Liver (tissue), 9 donors: ENCODE results near the gene FGF14. TPM values are rescaled to one million over a fixed set of nuclear protein-coding genes. Genes with fewer than 3 reads are reported as not detected.

Experiments used
- DNase-seq: peaks from one replicate; pipeline ENCODE4 v3.0.0-alpha.2; 2017; ENCODE audit warnings: low spot score
- H3K27ac ChIP-seq, 2 donors: one replicate each; pipeline ENCODE4 v1.7.0; 2013; ENCODE audit warnings: inconsistent platforms in 2 of 2, low read length in 2 of 2, control low read depth in 1 of 2, low read depth in 1 of 2, mild to moderate bottlenecking in 1 of 2
- H3K27me3 ChIP-seq, 4 donors: one replicate each; pipeline versions ENCODE4 v1.6.1 to v1.7.0; 2013; ENCODE audit warnings: low read length in 3 of 4, inconsistent platforms in 1 of 4, mild to moderate bottlenecking in 1 of 4, moderate library complexity in 1 of 4; ENCODE audit not compliant: control insufficient read depth in 4 of 4, insufficient read depth in 4 of 4
- H3K36me3 ChIP-seq, 4 donors: one replicate each; pipeline versions ENCODE4 v1.6.1 to v1.7.0; 2013; ENCODE audit warnings: low read length in 3 of 4, mild to moderate bottlenecking in 3 of 4, low read depth in 1 of 4, moderate library complexity in 1 of 4; ENCODE audit not compliant: control insufficient read depth in 4 of 4, insufficient read depth in 3 of 4
- H3K4me1 ChIP-seq, 4 donors: one replicate each; pipeline versions ENCODE4 v1.6.1 to v1.7.0; 2013; ENCODE audit warnings: low read length in 3 of 4, mild to moderate bottlenecking in 3 of 4, moderate library complexity in 1 of 4; ENCODE audit not compliant: control insufficient read depth in 4 of 4, insufficient read depth in 4 of 4
- H3K4me3 ChIP-seq, 3 donors: one replicate each; pipeline versions ENCODE4 v1.6.1 to v1.7.0; 2013; ENCODE audit warnings: low read length in 3 of 3, control low read depth in 1 of 3, low read depth in 1 of 3, mild to moderate bottlenecking in 1 of 3
- H3K9ac ChIP-seq, 2 donors: one replicate each; pipeline ENCODE4 v1.7.0; 2013; ENCODE audit warnings: low read length in 2 of 2, mild to moderate bottlenecking in 2 of 2, moderate library complexity in 2 of 2, control low read depth in 1 of 2, low read depth in 1 of 2
- H3K9me3 ChIP-seq, 4 donors: one replicate each; pipeline versions ENCODE4 v1.6.1 to v1.7.0; 2013; ENCODE audit warnings: low read length in 3 of 4; ENCODE audit not compliant: control insufficient read depth in 4 of 4
- CTCF ChIP-seq: fragments of 150-350 bp; IDR thresholded peaks from 2 replicates; pipeline ENCODE4 v1.5.1; 2017; ENCODE audit warnings: improper control_type of control experiment, low read depth, low read length; ENCODE audit not compliant: missing input control
- FOXA2 ChIP-seq: IDR thresholded peaks from 2 replicates; pipeline ENCODE4 v1.6.1; 2016; ENCODE audit warnings: antibody characterized with exemption
- HNF4G ChIP-seq: IDR thresholded peaks from 2 replicates; pipeline ENCODE4 v1.6.1; 2016; ENCODE audit warnings: antibody characterized with exemption
- JUND ChIP-seq, 2 donors: IDR thresholded peaks; 2 replicates each; pipeline ENCODE4 v1.6.1; 2016; ENCODE audit warnings: antibody characterized with exemption in 2 of 2
- MAX ChIP-seq: IDR thresholded peaks from 2 replicates; pipeline ENCODE4 v1.6.1; 2016; ENCODE audit warnings: antibody characterized with exemption
- NR2F2 ChIP-seq: IDR thresholded peaks from 2 replicates; pipeline ENCODE4 v1.6.1; 2016; ENCODE audit warnings: antibody characterized with exemption
- REST ChIP-seq: IDR thresholded peaks from 2 replicates; pipeline ENCODE4 v1.6.1; 2016; ENCODE audit warnings: antibody characterized with exemption, mild to moderate bottlenecking
- RXRA ChIP-seq, 2 donors: IDR thresholded peaks; 2 replicates each; pipeline ENCODE4 v1.6.1; 2017 to 2018; ENCODE audit warnings: antibody characterized with exemption in 2 of 2, mild to moderate bottlenecking in 1 of 2
- SP1 ChIP-seq: IDR thresholded peaks from 2 replicates; pipeline ENCODE4 v1.6.1; 2018; ENCODE audit warnings: antibody characterized with exemption, mild to moderate bottlenecking
- TAF1 ChIP-seq: conservative IDR thresholded peaks from 2 replicates; pipeline ENCODE4 v1.6.1; 2016; ENCODE audit warnings: antibody characterized with exemption, mild to moderate bottlenecking
- YY1 ChIP-seq: IDR thresholded peaks from 2 replicates; pipeline ENCODE4 v1.6.1; 2016; ENCODE audit warnings: antibody characterized with exemption, mild to moderate bottlenecking
- ZBTB33 ChIP-seq: IDR thresholded peaks from 2 replicates; pipeline ENCODE4 v1.6.1; 2016; ENCODE audit warnings: antibody characterized with exemption
- WGBS: extraction: QIAGEN DNeasy Blood & Tissue Kit; methylation state at CpG from one replicate; pipeline ENCODE4 v1.1.7; 2013; 5-methylcytosine and 5-hydroxymethylcytosine counted together
- polyA plus RNA-seq, 2 donors: library from polyadenylated mRNA; stranded (reverse) in 1 of 2; unstranded in 1 of 2; fragments of 200-250 nt in 1 of 2; fragments of >200 nt in 1 of 2; fragmentation: Nextera tagmentation in 1 of 2; extraction: Ambion mirVana in 1 of 2; gene quantifications; one replicate each; pipeline versions ENCODE4 v1.2.1 to v1.2.3, GENCODE V29; 2013 to 2015
- total RNA-seq, 2 donors: library from RNA; depleted of rRNA; stranded (reverse); fragments of >200 nt; gene quantifications; one replicate each; pipeline ENCODE4 v1.2.3, GENCODE V29; 2014
- donor health status: healthy.
- donor health status: healthy.
- donor health status: healthy.
- donor health status: healthy.
- donor health status: healthy.

FGF14 gene
- total and polyA plus RNA-seq, 4 donors = 0.05 to 3.3 (median 1.0) TPM

GRCh38 chr13:102392481-102393209, 9.2 kb downstream of the FGF14 start:
- no peaks in the 10 kb centered on the region for H3K9me3 ChIP-seq
- H3K4me3 ChIP-seq = no peak overlapping the region
- no peak for DNase-seq
- no peaks in the 10 kb centered on the region for H3K27me3 ChIP-seq
- no peaks in the 10 kb centered on the region for H3K36me3 ChIP-seq
- no peak overlapping the region for H3K9ac ChIP-seq
- peaks cover 0 to 23% (median 11%) of the 10 kb centered on the region in 4 donors for H3K4me1 ChIP-seq
- TF ChIP-seq HNF4G (no peak), REST (no peak), RXRA (IDR thresholded peaks at IDR 0.05) (no peak), TAF1 (no peak), ZBTB33 (no peak), YY1 (no peak), JUND (IDR thresholded peaks at IDR 0.05) (no peak), FOXA2 (no peak), CTCF (no peak)
- no peak overlapping the region for H3K27ac ChIP-seq
- WGBS = 87% methylated on average over 7 of the region's 7 CpGs

GRCh38 chr13:102386461-102386860, 15.4 kb downstream of the FGF14 start:
- Histone ChIP-seq H3K36me3 (no peaks in the 10 kb centered on the region), H3K4me1 (no peaks in the 10 kb centered on the region), H3K9ac (no peak overlapping the region), H3K27me3 (no peaks in the 10 kb centered on the region), H3K27ac (no peak overlapping the region), H3K4me3 (no peak overlapping the region), H3K9me3 (no peaks in the 10 kb centered on the region)
- no peak for DNase-seq
- TF ChIP-seq REST = no peak
- no peak for TF ChIP-seq MAX
- no peak for TF ChIP-seq SP1
- peak; percentile 82 for TF ChIP-seq NR2F2
- WGBS = 73% methylated on average over 5 of the region's 5 CpGs
